GM19023 (cell line): ENCODE results near the gene KRTAP5-9.
"Not testable (repeated sequence)": the region's sequence is repeated elsewhere in the genome, so short reads cannot be mapped to it uniquely, and the experiment has no call there.

Experiments
- ATAC-seq: cut with Tn5 transposase; IDR thresholded peaks from one replicate; pipeline ENCODE4 v1.9.1; 2021; ENCODE audit warnings: mild to moderate bottlenecking, moderate library complexity; ENCODE audit not compliant: unreplicated experiment

KRTAP5-9 gene

DNA sequence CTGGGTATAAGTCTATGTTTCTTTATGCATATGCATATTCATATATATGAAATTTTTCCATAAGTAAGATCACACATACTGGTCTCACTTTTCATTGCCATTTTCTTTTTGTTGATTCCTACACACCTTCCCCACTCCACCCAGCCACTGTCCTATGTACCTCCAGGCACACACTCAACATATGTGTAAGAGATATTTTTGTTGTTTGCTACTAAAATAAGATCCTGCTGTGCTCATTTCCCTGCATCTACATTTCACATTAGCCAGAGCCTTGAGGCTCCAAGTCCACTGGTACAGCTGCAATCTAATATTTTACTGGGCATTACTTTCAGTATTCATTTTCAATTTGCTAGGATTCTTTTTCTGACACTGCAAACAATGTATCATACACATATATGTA, 9.0 kb downstream of the KRTAP5-9 start:
- ATAC-seq = no peak

DNA sequence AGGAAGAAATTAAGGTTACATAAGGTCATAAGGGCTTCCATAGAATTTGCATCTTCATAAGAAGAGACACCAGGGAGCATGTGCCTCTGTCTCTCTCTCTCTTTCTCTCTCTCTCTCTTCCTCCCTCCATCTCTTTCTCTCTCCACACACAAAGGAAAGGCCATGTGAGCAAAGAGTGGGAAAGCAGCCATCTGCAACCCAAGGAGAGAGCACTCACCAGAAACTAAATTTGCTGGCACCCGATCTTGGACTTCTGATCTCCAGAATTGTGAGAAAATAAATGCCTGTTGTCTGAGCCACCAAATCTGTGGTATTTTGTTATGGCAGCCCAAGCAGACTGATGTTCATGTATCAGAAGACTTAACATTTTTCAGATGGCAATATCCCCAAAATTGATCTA, 10.8 kb downstream of the KRTAP5-9 start:
- ATAC-seq = no peak

DNA sequence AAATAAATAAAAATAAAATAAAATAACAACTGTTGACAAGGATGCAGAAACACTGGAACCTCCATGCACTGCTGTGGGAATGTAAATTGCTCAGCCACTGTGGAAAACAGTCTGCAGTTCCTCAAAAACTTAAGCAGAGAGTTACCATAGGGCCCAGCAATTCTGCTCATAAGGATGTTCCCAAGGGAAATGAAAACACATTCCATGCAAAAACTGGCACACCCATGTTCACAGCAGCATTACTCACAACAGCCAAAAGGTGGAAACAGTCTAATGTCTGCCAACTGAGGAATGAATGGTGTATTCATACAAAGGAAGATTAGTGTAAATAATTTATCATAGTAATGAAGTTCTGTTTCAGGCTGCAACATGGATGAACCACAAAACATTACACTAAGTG, 13.9 kb downstream of the KRTAP5-9 start:
- no peak for ATAC-seq

DNA sequence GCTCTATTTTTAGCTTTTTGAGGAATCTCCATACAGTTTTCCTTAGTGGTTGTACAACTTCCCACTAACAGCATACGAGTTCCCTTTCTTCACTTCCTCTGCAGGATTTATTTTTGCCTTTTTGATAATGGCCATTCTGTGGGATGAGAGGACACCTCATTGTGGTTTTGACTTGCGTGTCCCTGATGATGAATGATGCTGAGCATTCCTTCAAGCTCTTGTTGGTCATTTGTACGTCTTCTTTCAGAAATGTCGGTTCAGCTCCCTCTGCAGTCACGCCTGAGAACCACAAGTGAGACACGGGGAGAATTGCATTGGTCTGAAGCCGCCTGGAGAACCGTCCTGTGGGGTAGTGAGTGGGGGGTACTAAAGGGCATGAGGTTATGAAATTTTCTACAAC, 15.2 kb downstream of the KRTAP5-9 start:
- no peak for ATAC-seq

DNA sequence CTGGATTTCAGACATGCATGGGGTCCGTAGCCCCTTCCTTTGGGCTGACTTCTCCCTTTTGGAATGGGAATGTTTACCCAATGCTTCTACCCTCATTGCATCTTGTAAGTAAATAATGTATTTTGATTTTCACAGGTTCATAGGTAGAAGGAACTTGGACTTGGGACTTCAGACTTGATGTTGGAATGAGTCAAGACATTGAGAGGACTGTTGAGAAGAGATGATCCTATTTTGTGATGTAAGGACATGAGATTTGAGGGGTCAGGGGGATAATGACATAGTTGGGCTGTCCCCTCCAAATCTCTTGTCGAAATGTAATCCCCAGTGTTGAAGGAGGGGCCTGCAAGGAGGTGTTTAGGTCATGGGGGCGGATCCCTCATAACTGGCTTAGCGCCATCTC, 16.2 kb downstream of the KRTAP5-9 start:
- ATAC-seq = no peak

DNA sequence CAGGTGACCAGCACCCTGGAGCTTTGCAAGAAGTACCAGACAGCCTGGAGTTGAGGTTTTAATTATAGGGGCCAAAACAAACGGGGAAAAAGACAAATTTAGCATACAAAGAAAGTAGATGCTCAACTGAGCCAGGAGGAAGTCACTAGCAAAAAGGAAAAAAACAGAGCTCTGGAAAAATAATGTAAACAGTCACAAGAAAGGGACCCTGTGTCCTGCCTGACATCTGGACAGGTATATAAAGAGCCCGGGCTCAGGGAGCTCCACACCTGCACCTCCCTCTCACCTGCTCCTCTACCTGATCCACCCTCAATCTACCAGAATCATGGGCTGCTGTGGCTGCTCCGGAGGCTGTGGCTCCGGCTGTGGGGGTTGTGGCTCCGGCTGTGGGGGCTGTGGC, 17.0 kb downstream of the KRTAP5-9 start, which contains the start of gene KRTAP5-10:
Gene KRTAP5-10 (plus strand): TSS at position 301 of the 400 bp plus-strand sequence. CDS start 25 bp downstream, at position 326.
- ATAC-seq = no peak

DNA sequence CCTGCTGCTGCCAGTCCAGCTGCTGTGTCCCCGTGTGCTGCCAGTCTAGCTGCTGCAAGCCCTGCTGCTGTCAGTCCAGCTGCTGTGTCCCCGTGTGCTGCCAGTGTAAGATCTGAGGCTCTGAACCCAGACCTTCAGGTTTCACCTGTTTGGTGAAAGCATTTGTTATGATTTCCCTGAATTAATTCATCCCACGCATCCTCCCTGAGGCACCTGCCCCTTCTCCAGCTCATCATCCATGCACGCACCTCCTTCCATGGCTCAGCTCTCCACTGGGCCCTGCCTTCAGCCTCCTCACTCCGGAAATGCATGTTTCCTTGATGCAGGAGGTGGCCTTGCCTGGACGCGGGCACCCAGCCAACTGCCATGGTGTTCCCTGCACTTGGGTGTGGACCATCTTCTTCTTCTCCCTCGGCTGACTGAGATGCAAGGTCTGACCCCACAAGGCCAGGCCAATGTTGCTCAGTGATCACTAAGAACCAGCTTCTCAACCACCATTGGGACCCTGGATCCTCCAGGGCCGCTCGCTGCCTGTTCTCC, 17.9 kb downstream of the KRTAP5-9 start:
- ATAC-seq = no peak

DNA sequence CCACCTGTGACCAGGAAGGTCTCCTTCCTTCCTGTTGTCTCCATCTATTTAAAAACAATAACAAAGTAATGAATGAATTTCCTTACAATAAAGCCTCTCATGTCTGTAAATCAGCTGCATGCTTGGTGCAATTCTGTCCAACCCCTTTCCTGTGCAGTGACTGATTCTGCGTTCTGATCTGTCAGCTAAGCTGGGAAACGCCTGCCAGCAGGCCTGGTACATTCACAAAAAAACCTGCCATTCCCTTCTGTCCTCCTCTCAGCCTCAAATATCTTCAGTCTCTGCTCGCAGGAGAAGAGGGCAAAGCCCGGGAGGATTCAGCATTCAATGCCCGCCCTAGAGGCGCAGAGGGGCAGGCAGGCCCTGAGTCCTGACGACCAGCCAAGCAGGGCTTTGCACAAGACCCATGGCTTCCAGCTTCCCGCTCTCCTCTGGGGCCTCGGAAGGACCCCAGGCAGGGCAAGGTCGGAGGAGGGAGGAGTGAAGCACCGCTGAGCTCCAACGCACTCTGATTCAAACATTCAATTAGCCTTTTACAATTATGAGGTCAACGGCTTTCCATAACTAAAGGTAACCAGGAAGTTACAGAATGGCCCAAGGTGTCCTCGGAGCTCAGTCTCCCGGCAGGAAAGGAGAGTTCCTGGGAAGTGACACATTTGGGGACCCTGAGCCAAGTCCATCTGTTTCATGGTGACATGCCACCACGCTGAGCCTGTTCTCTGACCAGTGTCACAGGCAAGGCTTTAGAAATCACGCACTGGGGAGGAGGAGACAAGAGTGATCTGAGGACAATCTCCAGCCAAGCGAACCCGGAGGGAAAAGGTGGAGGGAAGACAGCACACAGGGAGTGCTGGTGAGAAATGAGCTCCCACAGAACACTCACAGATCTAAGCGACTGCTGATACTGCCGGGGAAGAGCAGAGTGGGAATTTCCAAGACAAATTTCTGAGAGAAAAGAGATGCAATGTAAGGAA, 18.7 kb downstream of the KRTAP5-9 start:
- not testable (repeated sequence) for ATAC-seq

DNA sequence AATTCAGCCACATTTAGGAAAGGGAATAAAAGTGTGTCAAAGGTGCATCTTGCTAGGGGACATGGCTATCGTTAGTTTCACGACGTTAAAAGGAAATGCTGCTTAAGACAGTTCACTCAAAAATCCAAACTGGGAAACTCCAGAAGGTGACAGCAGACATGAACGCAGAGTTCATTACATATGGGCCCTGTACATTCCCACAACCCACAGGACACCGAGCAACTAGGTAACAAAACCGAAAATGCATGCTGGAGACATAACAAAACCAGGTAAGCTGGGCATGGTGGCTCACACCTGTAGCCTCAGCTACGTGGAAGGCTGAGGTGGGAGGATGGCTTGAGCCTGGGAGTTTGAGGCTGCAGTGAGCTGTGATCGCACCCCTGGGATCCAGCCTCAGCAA, 19.4 kb downstream of the KRTAP5-9 start:
- ATAC-seq = not testable (repeated sequence)

DNA sequence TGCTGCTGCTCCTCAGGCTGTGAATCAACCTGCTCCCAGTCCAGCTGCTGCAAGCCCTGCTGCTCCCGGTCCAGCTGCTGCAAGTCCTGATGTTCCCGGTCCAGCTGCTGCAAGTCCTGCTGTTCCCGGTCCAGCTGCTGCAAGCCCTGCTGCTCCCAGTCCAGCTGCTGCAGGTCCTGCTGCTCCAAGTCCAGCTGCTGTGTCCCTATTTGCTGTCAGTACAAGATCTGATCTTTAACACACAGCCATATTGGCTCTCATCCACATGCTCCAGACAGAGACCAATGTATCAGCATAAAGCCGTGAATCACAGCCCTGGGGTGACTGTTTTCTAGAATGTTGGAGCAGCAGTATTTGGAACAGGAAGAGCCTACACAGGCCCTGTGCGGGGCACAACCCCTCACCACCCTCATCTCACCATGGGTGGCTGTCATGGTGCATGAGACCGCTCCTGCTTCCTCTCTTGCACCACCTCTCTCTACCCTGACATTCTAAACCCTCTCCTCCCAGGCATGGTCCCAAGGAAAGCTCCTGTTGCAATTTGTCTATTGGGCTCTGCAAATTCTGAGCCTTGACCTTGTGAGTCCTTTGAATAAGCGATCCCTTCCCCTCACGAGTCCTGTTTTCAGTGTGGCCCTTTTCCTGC, 20.6 kb downstream of the KRTAP5-9 start:
- ATAC-seq = no peak

DNA sequence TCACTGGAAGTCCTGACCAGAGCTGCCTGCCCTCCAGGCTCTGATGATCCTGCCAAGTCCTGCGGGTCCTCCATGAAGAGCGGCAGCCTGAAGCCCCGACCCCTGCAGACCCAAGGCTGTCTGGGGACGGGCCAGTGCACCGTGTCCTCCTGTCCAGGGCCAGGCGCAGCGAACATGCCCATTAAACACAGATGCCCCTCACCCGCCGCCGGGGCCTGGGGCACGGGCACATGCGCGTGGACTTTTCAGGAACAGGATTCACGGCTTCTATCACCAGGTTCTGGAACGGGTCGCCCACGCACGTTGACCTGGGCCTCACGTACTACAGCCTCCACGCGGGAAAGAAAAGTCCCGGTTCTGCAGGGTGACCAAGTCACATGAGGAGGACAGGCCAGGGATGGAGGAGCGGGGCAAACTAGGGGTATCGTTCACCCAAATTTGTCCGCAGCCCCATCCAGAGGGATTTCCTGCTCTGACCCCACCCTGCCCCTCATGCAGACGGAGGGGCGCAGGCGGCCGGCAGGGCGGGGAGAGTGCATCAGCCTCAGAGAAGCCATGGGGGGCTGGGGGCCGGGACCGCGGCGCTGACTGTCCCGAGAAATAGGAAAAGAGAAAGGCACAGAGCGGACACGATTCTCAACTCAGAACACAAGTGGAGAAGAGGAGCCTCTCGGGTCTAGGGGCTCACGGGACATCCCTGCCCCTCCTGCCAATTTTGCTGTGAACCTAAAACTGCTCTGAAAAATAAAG, 23.1 kb downstream of the KRTAP5-9 start:
- not testable (repeated sequence) for ATAC-seq

DNA sequence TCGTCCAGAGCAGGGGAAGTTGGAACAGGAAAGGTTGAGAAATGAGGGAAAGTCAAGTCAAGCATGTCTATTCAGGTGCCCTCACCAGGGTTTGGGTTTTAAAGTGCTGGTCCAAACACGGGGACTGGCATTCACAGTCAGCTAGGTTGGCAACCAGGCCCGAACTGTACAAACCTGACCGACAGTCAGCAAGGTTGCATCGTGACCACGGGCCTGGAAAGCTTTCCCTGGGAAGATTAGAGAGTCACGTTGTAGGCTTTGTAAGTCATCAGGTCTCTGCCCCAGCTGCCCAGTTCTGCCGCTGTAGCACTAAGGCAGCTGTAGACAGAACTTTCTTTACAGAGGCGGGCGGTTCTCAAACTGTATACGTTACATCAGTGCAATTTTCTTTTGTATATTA, 24.6 kb downstream of the KRTAP5-9 start:
- no peak for ATAC-seq

DNA sequence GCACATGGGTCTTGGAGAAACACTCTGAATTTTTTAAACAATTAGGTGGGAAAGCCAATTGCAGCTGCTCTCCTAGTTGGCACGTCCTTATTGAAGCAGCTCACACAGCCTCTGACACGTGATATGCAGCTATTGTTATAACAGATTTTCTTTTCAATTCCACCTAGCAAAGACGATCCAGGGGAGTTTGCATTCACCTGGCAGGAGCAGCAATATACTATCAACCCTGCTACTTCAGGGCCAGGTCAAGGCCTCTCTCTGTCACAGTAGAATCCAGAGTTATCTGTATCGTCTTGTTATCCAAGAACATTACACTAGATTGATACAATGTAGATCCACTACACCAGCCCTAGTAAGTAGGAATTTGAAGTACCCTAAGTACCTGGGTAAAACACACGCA, 26.2 kb downstream of the KRTAP5-9 start:
- ATAC-seq = no peak

DNA sequence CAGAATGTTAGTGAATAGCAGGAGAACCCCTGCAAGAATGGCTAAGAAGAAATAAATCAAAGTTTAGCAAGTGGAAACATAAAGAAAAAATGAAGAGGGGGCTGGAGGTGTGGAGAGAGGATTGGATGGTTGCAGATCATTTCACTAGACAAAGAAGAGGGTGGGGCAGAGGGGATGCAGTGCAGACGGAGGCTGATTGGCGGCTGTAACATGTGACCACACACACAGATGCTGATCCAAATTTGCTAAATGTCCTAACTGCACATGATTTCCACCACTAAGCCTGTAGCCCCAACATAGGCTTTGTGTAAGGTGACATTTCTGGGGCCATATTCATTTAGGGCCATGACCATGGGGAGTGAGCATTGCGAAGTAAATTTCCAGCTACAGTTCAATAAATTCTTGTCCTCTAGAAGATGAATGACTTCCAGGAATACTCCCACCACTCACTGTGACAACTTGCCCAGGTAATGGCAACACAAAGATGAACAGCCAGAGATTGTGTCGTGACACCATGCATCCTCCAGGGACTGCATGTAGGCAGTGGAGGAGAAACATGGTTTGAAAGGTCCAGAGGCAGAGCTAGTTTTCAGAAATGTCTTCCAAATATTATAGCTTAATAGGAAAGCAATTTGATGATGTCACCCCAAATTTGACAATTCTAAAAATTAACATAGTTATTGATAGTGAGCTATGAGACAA, 27.7 kb downstream of the KRTAP5-9 start:
- ATAC-seq = no peak

DNA sequence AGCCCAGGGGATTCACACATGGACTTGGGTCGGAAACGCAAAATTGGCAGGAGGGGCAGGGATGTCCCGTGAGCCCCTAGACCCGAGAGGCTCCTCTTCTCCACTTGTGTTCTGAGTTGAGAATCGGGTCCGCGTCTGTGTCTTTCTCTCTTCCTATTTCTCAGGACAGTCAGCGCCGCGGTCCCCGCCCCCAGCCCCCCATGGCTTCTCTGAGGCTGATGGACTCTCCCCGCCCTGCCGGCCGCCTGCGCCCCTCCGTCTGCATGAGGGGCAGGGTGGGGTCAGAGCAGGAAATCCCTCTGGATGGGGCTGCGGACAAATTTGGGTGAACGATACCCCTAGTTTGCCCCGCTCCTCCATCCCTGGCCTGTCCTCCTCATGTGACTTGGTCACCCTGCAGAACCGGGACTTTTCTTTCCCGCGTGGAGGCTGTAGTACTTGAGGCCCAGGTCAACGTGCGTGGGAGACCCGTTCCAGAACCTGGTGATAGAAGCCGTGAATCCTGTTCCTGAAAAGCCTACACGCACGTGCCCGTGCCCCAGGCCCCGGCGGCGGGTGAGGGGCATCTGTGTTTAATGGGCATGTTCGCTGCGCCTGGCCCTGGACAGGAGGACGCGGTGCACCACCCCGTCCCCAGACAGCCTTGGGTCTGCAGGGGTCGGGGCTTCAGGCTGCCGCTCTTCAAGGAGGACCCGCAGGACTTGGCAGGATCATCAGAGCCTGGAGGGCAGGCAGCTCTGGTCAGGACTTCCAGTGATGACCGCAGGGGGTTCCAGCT, 28.7 kb downstream of the KRTAP5-9 start:
- ATAC-seq = not testable (repeated sequence)

DNA sequence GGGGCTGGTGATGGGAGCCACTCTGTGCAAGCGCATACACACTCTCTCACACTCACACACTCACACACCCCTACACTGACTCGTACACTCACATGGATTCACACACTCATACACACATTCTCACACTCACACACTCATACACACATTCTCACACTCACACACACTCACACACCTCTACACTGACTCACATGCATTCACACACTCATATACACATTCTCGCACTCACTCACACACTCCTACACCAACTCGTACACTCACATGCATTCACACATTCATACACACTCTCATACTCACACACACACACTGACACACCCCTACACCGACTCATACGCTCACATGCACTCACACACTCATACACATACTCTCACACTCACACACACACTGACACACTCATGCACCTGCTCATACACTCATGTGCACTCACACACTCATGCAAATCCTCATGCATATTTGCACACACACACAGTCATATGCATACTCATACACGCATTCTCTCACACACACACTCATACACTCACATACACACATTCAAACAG, 29.3 kb downstream of the KRTAP5-9 start:
- no peak for ATAC-seq

DNA sequence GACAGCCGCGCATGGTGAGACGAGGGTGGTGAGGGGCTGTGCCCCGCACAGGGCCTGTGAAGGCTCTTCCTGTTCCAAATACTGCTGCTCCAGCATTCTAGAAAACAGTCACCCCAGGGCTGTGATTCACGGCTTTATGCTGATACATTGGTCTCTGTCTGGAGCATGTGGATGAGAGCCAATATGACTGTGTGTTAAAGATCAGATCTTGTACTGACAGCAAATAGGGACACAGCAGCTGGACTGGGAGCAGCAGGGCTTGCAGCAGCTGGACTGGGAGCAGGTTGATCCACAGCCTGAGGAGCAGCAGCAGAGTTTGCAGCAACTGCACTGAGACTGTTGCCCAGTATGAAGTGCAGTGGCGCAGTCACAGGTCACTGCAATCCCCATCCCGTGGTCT, 31.3 kb downstream of the KRTAP5-9 start:
- ATAC-seq = not testable (repeated sequence)

DNA sequence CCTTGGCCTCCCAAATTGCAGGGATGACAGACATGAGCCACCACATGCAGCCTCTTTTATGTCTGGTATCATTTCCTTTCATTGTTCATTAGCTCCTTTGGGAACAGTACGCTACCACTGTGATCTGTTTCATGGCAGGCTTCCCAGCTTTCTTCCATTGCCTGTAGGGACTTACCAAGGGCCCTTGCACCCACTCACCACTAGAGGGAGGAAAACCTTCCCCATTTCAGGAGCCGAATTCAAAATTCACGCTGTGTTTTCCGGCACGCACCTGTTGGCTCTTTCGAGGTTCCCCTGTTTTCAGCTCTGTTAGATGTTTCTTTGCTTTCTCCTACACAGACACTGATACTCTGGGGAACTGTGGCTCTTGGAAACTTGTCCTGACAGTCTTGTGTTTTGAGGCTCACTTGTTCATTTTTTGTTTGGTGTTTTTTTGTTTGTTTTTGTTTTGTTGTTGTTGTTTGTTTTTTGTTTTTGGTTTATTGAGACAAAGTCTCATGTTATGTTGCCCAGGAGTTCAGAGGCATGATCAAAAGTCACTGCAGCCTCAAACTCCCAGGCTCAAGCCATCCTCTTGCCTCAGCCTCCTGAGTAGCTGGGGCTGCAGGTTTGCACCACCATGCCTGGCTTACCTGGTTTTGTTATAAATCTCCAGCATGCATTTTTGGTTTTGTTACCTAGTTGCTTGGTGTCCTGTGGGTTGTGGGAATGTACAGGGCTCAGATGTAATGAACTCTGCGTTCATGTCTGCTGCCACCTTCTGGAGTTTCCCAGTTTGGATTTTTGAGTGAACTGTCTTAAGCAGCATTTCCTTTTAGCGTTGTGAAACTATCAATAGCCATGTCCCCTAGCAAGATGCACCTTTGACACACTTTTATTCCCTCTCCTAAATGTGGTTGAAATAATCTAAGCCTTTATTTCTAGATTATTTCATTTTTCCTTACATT, 32.1 kb downstream of the KRTAP5-9 start:
- ATAC-seq = no peak
